ENCODE results near the gene PEX26. TPM values are rescaled to one million over a fixed set of nuclear protein-coding genes. Genes with fewer than 3 reads are reported as not detected.
A peak's percentile ranks its signal among the peaks of the same experiment; 100 is the strongest.

PEX26 gene
- total and polyA plus RNA-seq, 2 of the 13 experiments (the other 11 are each of a cell fraction or from before 2014, with no cell fraction given), result 10.6 to 25.1 TPM

GRCh38 chr22:18148293-18148965, 70.6 kb downstream of the PEX26 start (continued):
- TF ChIP-seq SOX5 (CRISPR knock-in tag; IDR thresholded peaks at IDR 0.05; ENCODE audit: borderline replicate concordance), result peak; percentile 76; the same call in 1 of the 2 replicates
- no peak for TF ChIP-seq THYN1 (CRISPR knock-in tag; IDR thresholded peaks at IDR 0.05; ENCODE audit: borderline replicate concordance, low read depth)
- no peak for TF ChIP-seq ARHGAP35 (CRISPR knock-in tag; IDR thresholded peaks at IDR 0.05; ENCODE audit: borderline replicate concordance)
- TF ChIP-seq, protein P1, sequence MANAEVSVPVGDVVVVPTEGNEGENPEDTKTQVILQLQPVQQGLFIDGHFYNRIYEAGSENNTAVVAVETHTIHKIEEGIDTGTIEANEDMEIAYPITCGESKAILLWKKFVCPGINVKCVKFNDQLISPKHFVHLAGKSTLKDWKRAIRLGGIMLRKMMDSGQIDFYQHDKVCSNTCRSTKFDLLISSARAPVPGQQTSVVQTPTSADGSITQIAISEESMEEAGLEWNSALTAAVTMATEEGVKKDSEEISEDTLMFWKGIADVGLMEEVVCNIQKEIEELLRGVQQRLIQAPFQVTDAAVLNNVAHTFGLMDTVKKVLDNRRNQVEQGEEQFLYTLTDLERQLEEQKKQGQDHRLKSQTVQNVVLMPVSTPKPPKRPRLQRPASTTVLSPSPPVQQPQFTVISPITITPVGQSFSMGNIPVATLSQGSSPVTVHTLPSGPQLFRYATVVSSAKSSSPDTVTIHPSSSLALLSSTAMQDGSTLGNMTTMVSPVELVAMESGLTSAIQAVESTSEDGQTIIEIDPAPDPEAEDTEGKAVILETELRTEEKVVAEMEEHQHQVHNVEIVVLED (CRISPR knock-in tag; IDR thresholded peaks at IDR 0.05; ENCODE audit: borderline replicate concordance), result peak; percentile 40; the same call in 1 of the 2 replicates
- 0 out of 2 replicates have a peak, but pooled peaks have one; percentile 14 for TF ChIP-seq RFX3 (CRISPR knock-in tag; IDR thresholded peaks at IDR 0.05)
- 0 out of 2 replicates have a peak, but pooled peaks have one; percentile 30 for TF ChIP-seq ZNF709 (CRISPR knock-in tag; IDR thresholded peaks at IDR 0.05)
- no peak for TF ChIP-seq ZNF432 (CRISPR knock-in tag; IDR thresholded peaks at IDR 0.05; ENCODE audit: borderline replicate concordance)
- TF ChIP-seq, protein P2, sequence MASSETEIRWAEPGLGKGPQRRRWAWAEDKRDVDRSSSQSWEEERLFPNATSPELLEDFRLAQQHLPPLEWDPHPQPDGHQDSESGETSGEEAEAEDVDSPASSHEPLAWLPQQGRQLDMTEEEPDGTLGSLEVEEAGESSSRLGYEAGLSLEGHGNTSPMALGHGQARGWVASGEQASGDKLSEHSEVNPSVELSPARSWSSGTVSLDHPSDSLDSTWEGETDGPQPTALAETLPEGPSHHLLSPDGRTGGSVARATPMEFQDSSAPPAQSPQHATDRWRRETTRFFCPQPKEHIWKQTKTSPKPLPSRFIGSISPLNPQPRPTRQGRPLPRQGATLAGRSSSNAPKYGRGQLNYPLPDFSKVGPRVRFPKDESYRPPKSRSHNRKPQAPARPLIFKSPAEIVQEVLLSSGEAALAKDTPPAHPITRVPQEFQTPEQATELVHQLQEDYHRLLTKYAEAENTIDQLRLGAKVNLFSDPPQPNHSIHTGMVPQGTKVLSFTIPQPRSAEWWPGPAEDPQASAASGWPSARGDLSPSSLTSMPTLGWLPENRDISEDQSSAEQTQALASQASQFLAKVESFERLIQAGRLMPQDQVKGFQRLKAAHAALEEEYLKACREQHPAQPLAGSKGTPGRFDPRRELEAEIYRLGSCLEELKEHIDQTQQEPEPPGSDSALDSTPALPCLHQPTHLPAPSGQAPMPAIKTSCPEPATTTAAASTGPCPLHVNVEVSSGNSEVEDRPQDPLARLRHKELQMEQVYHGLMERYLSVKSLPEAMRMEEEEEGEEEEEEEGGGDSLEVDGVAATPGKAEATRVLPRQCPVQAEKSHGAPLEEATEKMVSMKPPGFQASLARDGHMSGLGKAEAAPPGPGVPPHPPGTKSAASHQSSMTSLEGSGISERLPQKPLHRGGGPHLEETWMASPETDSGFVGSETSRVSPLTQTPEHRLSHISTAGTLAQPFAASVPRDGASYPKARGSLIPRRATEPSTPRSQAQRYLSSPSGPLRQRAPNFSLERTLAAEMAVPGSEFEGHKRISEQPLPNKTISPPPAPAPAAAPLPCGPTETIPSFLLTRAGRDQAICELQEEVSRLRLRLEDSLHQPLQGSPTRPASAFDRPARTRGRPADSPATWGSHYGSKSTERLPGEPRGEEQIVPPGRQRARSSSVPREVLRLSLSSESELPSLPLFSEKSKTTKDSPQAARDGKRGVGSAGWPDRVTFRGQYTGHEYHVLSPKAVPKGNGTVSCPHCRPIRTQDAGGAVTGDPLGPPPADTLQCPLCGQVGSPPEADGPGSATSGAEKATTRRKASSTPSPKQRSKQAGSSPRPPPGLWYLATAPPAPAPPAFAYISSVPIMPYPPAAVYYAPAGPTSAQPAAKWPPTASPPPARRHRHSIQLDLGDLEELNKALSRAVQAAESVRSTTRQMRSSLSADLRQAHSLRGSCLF (CRISPR knock-in tag; IDR thresholded peaks at IDR 0.05; ENCODE audit: borderline replicate concordance), result no peak
- TF ChIP-seq HOXA9 (CRISPR knock-in tag; IDR thresholded peaks at IDR 0.05; ENCODE audit: borderline replicate concordance), result peak; percentile 63; the same call in 1 of the 2 replicates
- no peak; the same call in 1 of the 2 replicates for TF ChIP-seq DR1 (CRISPR knock-in tag; IDR thresholded peaks at IDR 0.05)
- TF ChIP-seq, protein P3, sequence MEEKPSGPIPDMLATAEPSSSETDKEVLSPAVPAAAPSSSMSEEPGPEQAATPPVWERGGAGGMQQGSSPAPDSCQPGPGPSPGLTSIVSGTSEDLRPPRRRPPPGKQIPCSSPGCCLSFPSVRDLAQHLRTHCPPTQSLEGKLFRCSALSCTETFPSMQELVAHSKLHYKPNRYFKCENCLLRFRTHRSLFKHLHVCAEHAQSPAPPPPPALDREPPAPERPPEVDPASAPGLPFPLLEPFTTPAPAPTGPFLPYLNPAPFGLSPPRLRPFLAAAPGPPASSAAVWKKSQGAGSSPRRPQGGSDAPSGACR (CRISPR knock-in tag; IDR thresholded peaks at IDR 0.05), result peak; percentile 92
- no peak for TF ChIP-seq ZNF562 (CRISPR knock-in tag; IDR thresholded peaks at IDR 0.05; ENCODE audit: borderline replicate concordance)
- TF ChIP-seq ZBTB46 (CRISPR knock-in tag; IDR thresholded peaks at IDR 0.05; ENCODE audit: borderline replicate concordance), result no peak
- peak; percentile 64; the same call in 1 of the 2 replicates for TF ChIP-seq ZNF672 (CRISPR knock-in tag; IDR thresholded peaks at IDR 0.05)
- TF ChIP-seq JUND (CRISPR knock-in tag; IDR thresholded peaks at IDR 0.05), result peak; percentile 75; the same call in 1 of the 2 replicates
- TF ChIP-seq DRAP1 (CRISPR knock-in tag; IDR thresholded peaks at IDR 0.05), result peak; percentile 90
- TF ChIP-seq NFIB (CRISPR knock-in tag; IDR thresholded peaks at IDR 0.05; ENCODE audit: borderline replicate concordance), result no peak
- TF ChIP-seq PHF21A (CRISPR knock-in tag; IDR thresholded peaks at IDR 0.05), result peak; percentile 87
